ENCODE measurements around the gene EXOC6. TPM values are rescaled to one million over a fixed set of nuclear protein-coding genes. Genes with fewer than 3 reads are reported as not detected.

Gene EXOC6
- 1 to 10 TPM; 1.4 to 2.0 TPM for polyA plus RNA-seq

GRCh38 chr10:92848441-92849233 lies at the start of gene EXOC6:
TSS of gene EXOC6 (plus strand) at chr10:92848520. CDS start at chr10:92848534, 14 bp downstream.
- Histone ChIP-seq H3K9me3 (ENCODE audit: control insufficient read depth in 2 of 2, insufficient read depth in 1 of 2, low read depth in 1 of 2, low read length in 1 of 2) (no peaks in the 10 kb centered on the region), H3K36me3 (ENCODE audit: control insufficient read depth in 2 of 2, insufficient read depth in 2 of 2, low read length in 1 of 2) (no peaks in the 10 kb centered on the region), H3K27ac (ENCODE audit: low read depth in 2 of 2, low read length in 1 of 2) (peak within 1 kb of the TSS; percentile 68 to 86), H3K4me1 (ENCODE audit: control insufficient read depth in 2 of 2, insufficient read depth in 2 of 2, low read length in 1 of 2) (peaks cover 0 to 2% of the 10 kb centered on the region in 2 donors), H3K27me3 (ENCODE audit: control insufficient read depth in 1 of 2, insufficient read depth in 2 of 2, low read length in 2 of 2) (no peaks in the 10 kb centered on the region), H3K4me3 (ENCODE audit: low read depth in 1 of 2, low read length in 2 of 2) (peak within 1 kb of the TSS; percentile 88 to 90)
- WGBS, 2 donors: 1 to 2% methylated on average over 89 to 103 of the region's 103 CpGs

- no peaks in the 10 kb centered on the region for H3K4me1 ChIP-seq (ENCODE audit: control insufficient read depth in 2 of 2, insufficient read depth in 2 of 2, low read length in 1 of 2)
- no peaks in the 10 kb centered on the region for H3K27me3 ChIP-seq (ENCODE audit: control insufficient read depth in 1 of 2, insufficient read depth in 2 of 2, low read length in 2 of 2)
- no peak overlapping the region for H3K4me3 ChIP-seq (ENCODE audit: low read depth in 1 of 2, low read length in 2 of 2)
- WGBS, 2 donors: 38 to 42% methylated on average over 2 of the region's 2 CpGs
- H3K9me3 ChIP-seq (ENCODE audit: control insufficient read depth in 2 of 2, insufficient read depth in 1 of 2, low read depth in 1 of 2, low read length in 1 of 2): no peaks in the 10 kb centered on the region
- no peaks in the 10 kb centered on the region for H3K36me3 ChIP-seq (ENCODE audit: control insufficient read depth in 2 of 2, insufficient read depth in 2 of 2, low read length in 1 of 2)
- H3K27ac ChIP-seq (ENCODE audit: low read depth in 2 of 2, low read length in 1 of 2): no peak overlapping the region
Measured at GRCh38 chr10:92799568-92799967, 48.8 kb upstream of the EXOC6 start.

- Histone ChIP-seq H3K4me1 (ENCODE audit: control insufficient read depth in 2 of 2, insufficient read depth in 2 of 2, low read length in 1 of 2) (no peaks in the 10 kb centered on the region), H3K36me3 (ENCODE audit: control insufficient read depth in 2 of 2, insufficient read depth in 2 of 2, low read length in 1 of 2) (no peaks in the 10 kb centered on the region), H3K27ac (ENCODE audit: low read depth in 2 of 2, low read length in 1 of 2) (no peak overlapping the region), H3K4me3 (ENCODE audit: low read depth in 1 of 2, low read length in 2 of 2) (no peak overlapping the region), H3K27me3 (ENCODE audit: control insufficient read depth in 1 of 2, insufficient read depth in 2 of 2, low read length in 2 of 2) (no peaks in the 10 kb centered on the region), H3K9me3 (ENCODE audit: control insufficient read depth in 2 of 2, insufficient read depth in 1 of 2, low read depth in 1 of 2, low read length in 1 of 2) (no peaks in the 10 kb centered on the region)
- WGBS, 2 donors: 63 to 69% methylated on average over 5 of the region's 5 CpGs
Measured at GRCh38 chr10:92800134-92800733, 48.1 kb upstream of the EXOC6 start.

GRCh38 chr10:92801978-92802872 lies 46.1 kb upstream of the EXOC6 start:
- H3K4me3 ChIP-seq (ENCODE audit: low read depth in 1 of 2, low read length in 2 of 2): no peak overlapping the region
- H3K27ac ChIP-seq (ENCODE audit: low read depth in 2 of 2, low read length in 1 of 2): no peak overlapping the region
- 81 to 82% methylated on average over 9 of the region's 9 CpGs for WGBS, 2 donors
- no peaks in the 10 kb centered on the region for H3K36me3 ChIP-seq (ENCODE audit: control insufficient read depth in 2 of 2, insufficient read depth in 2 of 2, low read length in 1 of 2)
- H3K27me3 ChIP-seq (ENCODE audit: control insufficient read depth in 1 of 2, insufficient read depth in 2 of 2, low read length in 2 of 2): no peaks in the 10 kb centered on the region
- H3K9me3 ChIP-seq (ENCODE audit: control insufficient read depth in 2 of 2, insufficient read depth in 1 of 2, low read depth in 1 of 2, low read length in 1 of 2): no peaks in the 10 kb centered on the region
- H3K4me1 ChIP-seq (ENCODE audit: control insufficient read depth in 2 of 2, insufficient read depth in 2 of 2, low read length in 1 of 2): no peaks in the 10 kb centered on the region

GRCh38 chr10:92809840-92810239 lies 38.5 kb upstream of the EXOC6 start:
- Histone ChIP-seq H3K27me3 (ENCODE audit: control insufficient read depth in 1 of 2, insufficient read depth in 2 of 2, low read length in 2 of 2) (no peaks in the 10 kb centered on the region), H3K27ac (ENCODE audit: low read depth in 2 of 2, low read length in 1 of 2) (no peak overlapping the region), H3K9me3 (ENCODE audit: control insufficient read depth in 2 of 2, insufficient read depth in 1 of 2, low read depth in 1 of 2, low read length in 1 of 2) (no peaks in the 10 kb centered on the region), H3K4me3 (ENCODE audit: low read depth in 1 of 2, low read length in 2 of 2) (no peak overlapping the region), H3K36me3 (ENCODE audit: control insufficient read depth in 2 of 2, insufficient read depth in 2 of 2, low read length in 1 of 2) (no peaks in the 10 kb centered on the region), H3K4me1 (ENCODE audit: control insufficient read depth in 2 of 2, insufficient read depth in 2 of 2, low read length in 1 of 2) (no peaks in the 10 kb centered on the region)
- WGBS, 2 donors: 70 to 83% methylated on average over 3 of the region's 3 CpGs

GRCh38 chr10:92810934-92811532 lies 37.3 kb upstream of the EXOC6 start:
- H3K4me1 ChIP-seq (ENCODE audit: control insufficient read depth in 2 of 2, insufficient read depth in 2 of 2, low read length in 1 of 2): no peaks in the 10 kb centered on the region
- 45 to 60% methylated on average over 4 of the region's 4 CpGs for WGBS, 2 donors
- no peaks in the 10 kb centered on the region for H3K27me3 ChIP-seq (ENCODE audit: control insufficient read depth in 1 of 2, insufficient read depth in 2 of 2, low read length in 2 of 2)
- no peak overlapping the region for H3K27ac ChIP-seq (ENCODE audit: low read depth in 2 of 2, low read length in 1 of 2)
- no peaks in the 10 kb centered on the region for H3K9me3 ChIP-seq (ENCODE audit: control insufficient read depth in 2 of 2, insufficient read depth in 1 of 2, low read depth in 1 of 2, low read length in 1 of 2)
- no peaks in the 10 kb centered on the region for H3K36me3 ChIP-seq (ENCODE audit: control insufficient read depth in 2 of 2, insufficient read depth in 2 of 2, low read length in 1 of 2)
- no peak overlapping the region for H3K4me3 ChIP-seq (ENCODE audit: low read depth in 1 of 2, low read length in 2 of 2)

GRCh38 chr10:92811986-92812385 lies 36.3 kb upstream of the EXOC6 start:
- WGBS, 2 donors: 68 to 90% methylated on average over 1 of the region's 1 CpG
- H3K4me1 ChIP-seq (ENCODE audit: control insufficient read depth in 2 of 2, insufficient read depth in 2 of 2, low read length in 1 of 2): no peaks in the 10 kb centered on the region
- no peak overlapping the region for H3K27ac ChIP-seq (ENCODE audit: low read depth in 2 of 2, low read length in 1 of 2)
- no peaks in the 10 kb centered on the region for H3K36me3 ChIP-seq (ENCODE audit: control insufficient read depth in 2 of 2, insufficient read depth in 2 of 2, low read length in 1 of 2)
- H3K27me3 ChIP-seq (ENCODE audit: control insufficient read depth in 1 of 2, insufficient read depth in 2 of 2, low read length in 2 of 2): no peaks in the 10 kb centered on the region
- no peaks in the 10 kb centered on the region for H3K9me3 ChIP-seq (ENCODE audit: control insufficient read depth in 2 of 2, insufficient read depth in 1 of 2, low read depth in 1 of 2, low read length in 1 of 2)
- H3K4me3 ChIP-seq (ENCODE audit: low read depth in 1 of 2, low read length in 2 of 2): no peak overlapping the region

GRCh38 chr10:92813979-92814378 lies 34.3 kb upstream of the EXOC6 start:
- Histone ChIP-seq H3K27me3 (ENCODE audit: control insufficient read depth in 1 of 2, insufficient read depth in 2 of 2, low read length in 2 of 2) (no peaks in the 10 kb centered on the region), H3K4me3 (ENCODE audit: low read depth in 1 of 2, low read length in 2 of 2) (no peak overlapping the region)

GRCh38 chr10:92814790-92815189 lies 33.5 kb upstream of the EXOC6 start:
- H3K4me3 ChIP-seq (ENCODE audit: low read depth in 1 of 2, low read length in 2 of 2): no peak overlapping the region
- WGBS, 2 donors: 83 to 84% methylated on average over 2 of the region's 2 CpGs
- H3K27me3 ChIP-seq (ENCODE audit: control insufficient read depth in 1 of 2, insufficient read depth in 2 of 2, low read length in 2 of 2): no peaks in the 10 kb centered on the region

More at GRCh38 chr10:92813979-92814378, 34.3 kb upstream of the EXOC6 start:
- Histone ChIP-seq H3K27ac (ENCODE audit: low read depth in 2 of 2, low read length in 1 of 2) (no peak overlapping the region), H3K9me3 (ENCODE audit: control insufficient read depth in 2 of 2, insufficient read depth in 1 of 2, low read depth in 1 of 2, low read length in 1 of 2) (no peaks in the 10 kb centered on the region), H3K4me1 (ENCODE audit: control insufficient read depth in 2 of 2, insufficient read depth in 2 of 2, low read length in 1 of 2) (no peaks in the 10 kb centered on the region), H3K36me3 (ENCODE audit: control insufficient read depth in 2 of 2, insufficient read depth in 2 of 2, low read length in 1 of 2) (no peaks in the 10 kb centered on the region)
- WGBS, 2 donors: 69 to 76% methylated on average over 4 of the region's 4 CpGs

More at GRCh38 chr10:92814790-92815189, 33.5 kb upstream of the EXOC6 start:
- Histone ChIP-seq H3K4me1 (ENCODE audit: control insufficient read depth in 2 of 2, insufficient read depth in 2 of 2, low read length in 1 of 2) (no peaks in the 10 kb centered on the region), H3K9me3 (ENCODE audit: control insufficient read depth in 2 of 2, insufficient read depth in 1 of 2, low read depth in 1 of 2, low read length in 1 of 2) (no peaks in the 10 kb centered on the region), H3K27ac (ENCODE audit: low read depth in 2 of 2, low read length in 1 of 2) (no peak overlapping the region), H3K36me3 (ENCODE audit: control insufficient read depth in 2 of 2, insufficient read depth in 2 of 2, low read length in 1 of 2) (no peaks in the 10 kb centered on the region)
